Measurements from ENCODE around the gene EMX2. TPM values are rescaled to one million over a fixed set of nuclear protein-coding genes. Genes with fewer than 3 reads are reported as not detected.
"Not testable (repeated sequence)": the region's sequence is repeated elsewhere in the genome, so short reads cannot be mapped to it uniquely, and the experiment has no call there.

Gene EMX2
- total RNA-seq, 1 donor from 2014 or later, result 0.47 TPM

- Mint-ChIP-seq H3K9me3 (ENCODE audit: unreplicated experiment) (no peaks in the 10 kb centered on the region), H3K27me3 (ENCODE audit: unreplicated experiment) (peaks cover 4% of the 10 kb centered on the region), H3K36me3 (ENCODE audit: unreplicated experiment) (no peaks in the 10 kb centered on the region), H3K4me1 (ENCODE audit: low read depth, unreplicated experiment) (peaks cover 8% of the 10 kb centered on the region), H3K4me3 (ENCODE audit: unreplicated experiment) (no peak overlapping the region), H3K27ac (ENCODE audit: unreplicated experiment) (no peak overlapping the region)
- no peak for TF ChIP-seq CTCF (IDR thresholded peaks at IDR 0.05; ENCODE audit: partially characterized antibody, unreplicated experiment)
- no peak for DNase-seq
These were observed 36.5 kb downstream of the EMX2 start for GRCh38 chr10:117578999-117579590.

- H3K4me3 Mint-ChIP-seq (ENCODE audit: unreplicated experiment), result no peak overlapping the region
- H3K4me1 Mint-ChIP-seq (ENCODE audit: low read depth, unreplicated experiment), result peaks cover 8% of the 10 kb centered on the region
- H3K27me3 Mint-ChIP-seq (ENCODE audit: unreplicated experiment), result peaks cover 8% of the 10 kb centered on the region
- TF ChIP-seq CTCF (IDR thresholded peaks at IDR 0.05; ENCODE audit: partially characterized antibody, unreplicated experiment), result no peak
- H3K27ac Mint-ChIP-seq (ENCODE audit: unreplicated experiment), result no peak overlapping the region
- no peak for DNase-seq
- peaks cover 4% of the 10 kb centered on the region for H3K9me3 Mint-ChIP-seq (ENCODE audit: unreplicated experiment)
- H3K36me3 Mint-ChIP-seq (ENCODE audit: unreplicated experiment), result no peaks in the 10 kb centered on the region
These were observed 39.4 kb downstream of the EMX2 start for GRCh38 chr10:117581961-117582360.

GRCh38 chr10:117584831-117585230 lies 42.3 kb downstream of the EMX2 start:
- H3K4me3 Mint-ChIP-seq (ENCODE audit: unreplicated experiment); H3K27me3 Mint-ChIP-seq (ENCODE audit: unreplicated experiment): not testable (repeated sequence)

GRCh38 chr10:117587036-117587435 lies 44.5 kb downstream of the EMX2 start:
- no peak for DNase-seq
- TF ChIP-seq CTCF (IDR thresholded peaks at IDR 0.05; ENCODE audit: partially characterized antibody, unreplicated experiment), result no peak
- Mint-ChIP-seq H3K9me3 (ENCODE audit: unreplicated experiment) (peaks cover 4% of the 10 kb centered on the region), H3K4me3 (ENCODE audit: unreplicated experiment) (no peak overlapping the region), H3K27me3 (ENCODE audit: unreplicated experiment) (peaks cover 6% of the 10 kb centered on the region), H3K36me3 (ENCODE audit: unreplicated experiment) (peaks cover 4% of the 10 kb centered on the region), H3K4me1 (ENCODE audit: low read depth, unreplicated experiment) (peaks cover 22% of the 10 kb centered on the region), H3K27ac (ENCODE audit: unreplicated experiment) (no peak overlapping the region)

More at GRCh38 chr10:117584831-117585230, 42.3 kb downstream of the EMX2 start:
- not testable (repeated sequence) for H3K27ac Mint-ChIP-seq (ENCODE audit: unreplicated experiment); H3K36me3 Mint-ChIP-seq (ENCODE audit: unreplicated experiment); DNase-seq; H3K9me3 Mint-ChIP-seq (ENCODE audit: unreplicated experiment)
- peaks cover 16% of the 10 kb centered on the region for H3K4me1 Mint-ChIP-seq (ENCODE audit: low read depth, unreplicated experiment)

GRCh38 chr10:117590101-117590875 lies 47.7 kb downstream of the EMX2 start:
- no peak for TF ChIP-seq CTCF (IDR thresholded peaks at IDR 0.05; ENCODE audit: partially characterized antibody, unreplicated experiment)
- DNase-seq, result no peak
- H3K27ac Mint-ChIP-seq (ENCODE audit: unreplicated experiment), result no peak overlapping the region
- H3K27me3 Mint-ChIP-seq (ENCODE audit: unreplicated experiment), result peaks cover 7% of the 10 kb centered on the region
- H3K4me3 Mint-ChIP-seq (ENCODE audit: unreplicated experiment), result peak overlapping the region; percentile 23
- peaks cover 4% of the 10 kb centered on the region for H3K9me3 Mint-ChIP-seq (ENCODE audit: unreplicated experiment)
- H3K36me3 Mint-ChIP-seq (ENCODE audit: unreplicated experiment), result peaks cover 4% of the 10 kb centered on the region
- peaks cover 22% of the 10 kb centered on the region for H3K4me1 Mint-ChIP-seq (ENCODE audit: low read depth, unreplicated experiment)
